OCI-LY1 (cell line): ENCODE results near the gene AFF2.
A peak's percentile ranks its signal among the peaks of the same experiment; 100 is the strongest.

Experiments used
- H2AFZ ChIP-seq: fragments of 200-600 bp; sonication (generic), shearing (Covaris generic); 2 replicates; pipeline ENCODE4 v1.6.0; 2014; ENCODE audit warnings: antibody characterized with exemption, mild to moderate bottlenecking, low read length
- H3F3A ChIP-seq: fragments of 200-600 bp; sonication (generic), shearing (Covaris generic); 2 replicates; pipeline ENCODE4 v1.6.0; 2014; ENCODE audit warnings: mild to moderate bottlenecking, antibody characterized with exemption, low read length, moderate library complexity; ENCODE audit not compliant: insufficient read depth
- H3K27ac ChIP-seq: fragments of 200-600 bp; sonication (generic); 2 replicates; pipeline ENCODE4 v1.5.1; 2014; ENCODE audit warnings: low read length, mixed run types, mild to moderate bottlenecking, low read depth; ENCODE audit not compliant: poor library complexity, severe bottlenecking
- H3K27me3 ChIP-seq: fragments of 200-600 bp; sonication (generic); 2 replicates; pipeline ENCODE4 v1.6.0; 2014; ENCODE audit warnings: antibody characterized with exemption, mild to moderate bottlenecking, low read length, moderate library complexity; ENCODE audit not compliant: insufficient read depth
- H3K36me3 ChIP-seq: fragments of 200-600 bp; sonication (generic); 2 replicates; pipeline ENCODE4 v1.6.1; 2014; ENCODE audit warnings: mild to moderate bottlenecking, antibody characterized with exemption, low read length, moderate library complexity, mixed read lengths; ENCODE audit not compliant: insufficient read depth
- H3K4me1 ChIP-seq: fragments of 200-600 bp; sonication (generic); 2 replicates; pipeline ENCODE4 v1.5.1; 2014; ENCODE audit warnings: mild to moderate bottlenecking, low read length, moderate library complexity; ENCODE audit not compliant: insufficient read depth, severe bottlenecking
- H3K4me2 ChIP-seq: fragments of 200-600 bp; sonication (generic), shearing (Covaris generic); 2 replicates; pipeline ENCODE4 v1.6.1; 2014; ENCODE audit warnings: low read length
- H3K4me3 ChIP-seq: fragments of 200-600 bp; sonication (generic); 2 replicates; pipeline ENCODE4 v1.5.1; 2014; ENCODE audit warnings: low read length, low read depth, mild to moderate bottlenecking, mixed read lengths; ENCODE audit not compliant: poor library complexity, severe bottlenecking
- H3K79me2 ChIP-seq: fragments of 200-600 bp; shearing (Covaris generic); 2 replicates; pipeline ENCODE4 v1.6.1; 2016; ENCODE audit warnings: mixed run types, low read length, mixed read lengths; ENCODE audit not compliant: insufficient read depth
- H3K9ac ChIP-seq: fragments of 200-600 bp; sonication (generic), shearing (Covaris generic); 2 replicates; pipeline ENCODE4 v1.6.1; 2014; ENCODE audit warnings: mild to moderate bottlenecking, low read length, mixed read lengths
- H3K9me2 ChIP-seq: fragments of 200-600 bp; sonication (generic), shearing (Covaris generic); 2 replicates; pipeline ENCODE4 v1.6.1; 2014; ENCODE audit warnings: low read depth, mild to moderate bottlenecking, low read length, mixed read lengths
- H3K9me3 ChIP-seq: fragments of 200-600 bp; shearing (Covaris generic); 2 replicates; pipeline ENCODE4 v1.6.1; 2014; ENCODE audit warnings: low read length, mixed read lengths
- H4K20me1 ChIP-seq: fragments of 200-600 bp; sonication (generic), shearing (Covaris generic); 2 replicates; pipeline ENCODE4 v1.6.0; 2016; ENCODE audit warnings: mild to moderate bottlenecking, low read length; ENCODE audit not compliant: insufficient read depth
- EZH2 ChIP-seq: fragments of 200-600 bp; sonication (generic), shearing (Covaris generic); IDR thresholded peaks from 2 replicates; pipeline ENCODE4 v1.8.0; 2017; ENCODE audit warnings: borderline replicate concordance, mixed run types, mild to moderate bottlenecking, antibody characterized with exemption, low read length, moderate library complexity, mixed read lengths
- TF ChIP-seq, protein P1 (sequence below): fragments of 200-600 bp; sonication (generic), shearing (Covaris generic); IDR thresholded peaks from 2 replicates; pipeline ENCODE4 v1.5.1; 2017; ENCODE audit warnings: mild to moderate bottlenecking, antibody characterized with exemption, low read length, moderate library complexity, mixed read lengths

AFF2 gene

DNA sequence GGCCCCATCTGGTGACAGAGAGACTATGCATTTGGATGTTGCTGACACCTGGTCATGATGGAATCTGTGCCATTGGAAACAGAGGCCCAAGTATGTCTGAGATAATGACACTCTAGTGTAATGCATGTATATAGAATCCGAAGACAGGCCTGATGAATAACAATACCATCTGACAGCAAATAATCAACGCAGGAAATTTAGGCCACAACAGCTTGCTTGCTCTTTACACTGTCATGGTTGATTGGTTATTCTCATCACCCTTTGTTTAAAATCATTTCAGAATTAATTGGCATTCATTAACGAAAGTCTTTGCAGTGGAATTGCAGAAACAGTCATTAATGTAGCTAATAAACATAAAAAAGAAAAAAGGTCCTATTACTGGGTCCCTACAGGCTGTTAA is 194.8 kb downstream of the AFF2 start:
- no peak overlapping the region for H3K9ac ChIP-seq
- no peak overlapping the region for H3K4me3 ChIP-seq
- H3K79me2 ChIP-seq, result no peaks in the 10 kb centered on the region
- H3K9me2 ChIP-seq, result no peaks in the 10 kb centered on the region
- no peak overlapping the region for H2AFZ ChIP-seq
- H3K36me3 ChIP-seq, result no peaks in the 10 kb centered on the region; the same call in 1 of the 2 replicates
- H3K4me2 ChIP-seq, result no peak overlapping the region
- no peak for TF ChIP-seq EZH2
- TF ChIP-seq, protein P1, sequence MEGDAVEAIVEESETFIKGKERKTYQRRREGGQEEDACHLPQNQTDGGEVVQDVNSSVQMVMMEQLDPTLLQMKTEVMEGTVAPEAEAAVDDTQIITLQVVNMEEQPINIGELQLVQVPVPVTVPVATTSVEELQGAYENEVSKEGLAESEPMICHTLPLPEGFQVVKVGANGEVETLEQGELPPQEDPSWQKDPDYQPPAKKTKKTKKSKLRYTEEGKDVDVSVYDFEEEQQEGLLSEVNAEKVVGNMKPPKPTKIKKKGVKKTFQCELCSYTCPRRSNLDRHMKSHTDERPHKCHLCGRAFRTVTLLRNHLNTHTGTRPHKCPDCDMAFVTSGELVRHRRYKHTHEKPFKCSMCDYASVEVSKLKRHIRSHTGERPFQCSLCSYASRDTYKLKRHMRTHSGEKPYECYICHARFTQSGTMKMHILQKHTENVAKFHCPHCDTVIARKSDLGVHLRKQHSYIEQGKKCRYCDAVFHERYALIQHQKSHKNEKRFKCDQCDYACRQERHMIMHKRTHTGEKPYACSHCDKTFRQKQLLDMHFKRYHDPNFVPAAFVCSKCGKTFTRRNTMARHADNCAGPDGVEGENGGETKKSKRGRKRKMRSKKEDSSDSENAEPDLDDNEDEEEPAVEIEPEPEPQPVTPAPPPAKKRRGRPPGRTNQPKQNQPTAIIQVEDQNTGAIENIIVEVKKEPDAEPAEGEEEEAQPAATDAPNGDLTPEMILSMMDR, result no peak
- peak overlapping the region; percentile 46 for H3K27ac ChIP-seq
- H3K4me1 ChIP-seq, result peaks cover 53% of the 10 kb centered on the region
- no peaks in the 10 kb centered on the region for H3K27me3 ChIP-seq
- H3F3A ChIP-seq, result no peaks in the 10 kb centered on the region
- no peaks in the 10 kb centered on the region for H4K20me1 ChIP-seq
- no peaks in the 10 kb centered on the region for H3K9me3 ChIP-seq

- Histone ChIP-seq H3K27ac (peak overlapping the region; percentile 90), H3K9me2 (no peaks in the 10 kb centered on the region), H3K79me2 (no peaks in the 10 kb centered on the region), H3K36me3 (no peaks in the 10 kb centered on the region; the same call in 1 of the 2 replicates), H3K4me1 (peaks cover 57% of the 10 kb centered on the region), H3K9me3 (no peaks in the 10 kb centered on the region), H3K27me3 (no peaks in the 10 kb centered on the region), H2AFZ (no peak overlapping the region), H4K20me1 (no peaks in the 10 kb centered on the region), H3K9ac (peak overlapping the region; percentile 34; the same call in 1 of the 2 replicates), H3K4me3 (peak overlapping the region; percentile 29), H3F3A (no peaks in the 10 kb centered on the region), H3K4me2 (peak overlapping the region; percentile 52; the same call in 1 of the 2 replicates)
- TF ChIP-seq, protein P1, result no peak
- no peak for TF ChIP-seq EZH2
Observed at GRCh38 chrX:148698221-148698620, 197.8 kb downstream of the AFF2 start.

- H3K27ac ChIP-seq, result peak overlapping the region; percentile 90
- TF ChIP-seq EZH2, result no peak
- TF ChIP-seq, protein P1, result no peak
- H3K4me3 ChIP-seq, result no peak overlapping the region
Observed at GRCh38 chrX:148700021-148700420, 199.6 kb downstream of the AFF2 start.

More at GRCh38 chrX:148700021-148700420, 199.6 kb downstream of the AFF2 start:
- Histone ChIP-seq H3K9ac (no peak overlapping the region), H3K9me2 (no peaks in the 10 kb centered on the region), H3K4me2 (peak overlapping the region; percentile 15; the same call in 1 of the 2 replicates), H3K79me2 (no peaks in the 10 kb centered on the region), H3K4me1 (peaks cover 56% of the 10 kb centered on the region), H4K20me1 (no peaks in the 10 kb centered on the region), H3K9me3 (no peaks in the 10 kb centered on the region), H3F3A (no peaks in the 10 kb centered on the region), H3K36me3 (no peaks in the 10 kb centered on the region), H3K27me3 (no peaks in the 10 kb centered on the region), H2AFZ (no peak overlapping the region)
